HepG2 (cell line): ENCODE results near the gene HSF2BP. TPM values are rescaled to one million over a fixed set of nuclear protein-coding genes. Genes with fewer than 3 reads are reported as not detected.
A peak's percentile ranks its signal among the peaks of the same experiment; 100 is the strongest.

ENCODE experiments used
- ELF4 ChIP-seq: sonication (generic); formaldehyde crosslinking; IDR thresholded peaks from 2 replicates; pipeline ENCODE4 v1.5.0; 2020; ENCODE audit warnings: missing genetic modification reagents, mild to moderate bottlenecking, moderate library complexity, borderline replicate concordance
- KDM2A ChIP-seq: sonication (generic); formaldehyde crosslinking; IDR thresholded peaks from 2 replicates; pipeline ENCODE4 v1.4.0; 2020; ENCODE audit warnings: low read depth, missing genetic modification reagents, borderline replicate concordance
- KMT2A ChIP-seq: sonication (generic); formaldehyde crosslinking; IDR thresholded peaks from 2 replicates; pipeline ENCODE4 v1.4.0; 2020; ENCODE audit warnings: missing genetic modification reagents
- MBD4 ChIP-seq: IDR thresholded peaks from 2 replicates; pipeline ENCODE4 v1.6.1; 2012; ENCODE audit warnings: low read length, inconsistent platforms, borderline replicate concordance
- MIER2 ChIP-seq: IDR thresholded peaks from 2 replicates; pipeline ENCODE4 v1.6.1; 2016; ENCODE audit warnings: missing biosample characterization, missing genetic modification reagents
- MYC ChIP-seq: sonication (generic); formaldehyde crosslinking; IDR thresholded peaks from 2 replicates; pipeline ENCODE4 v1.9.0; 2021; ENCODE audit warnings: missing genetic modification reagents, borderline replicate concordance
- NFE2L1 ChIP-seq: sonication (generic); formaldehyde crosslinking; IDR thresholded peaks from 2 replicates; pipeline ENCODE4 v1.4.0; 2020; ENCODE audit warnings: missing genetic modification reagents, mild to moderate bottlenecking, borderline replicate concordance
- NR1H2 ChIP-seq: sonication (generic); formaldehyde crosslinking; IDR thresholded peaks from 2 replicates; pipeline ENCODE4 v1.8.1; 2022; ENCODE audit warnings: low read depth, missing genetic modification reagents, borderline replicate concordance
- ONECUT2 ChIP-seq: sonication (generic); formaldehyde crosslinking; IDR thresholded peaks from 2 replicates; pipeline ENCODE4 v1.4.0; 2020; ENCODE audit warnings: missing genetic modification reagents
- PCBP1 ChIP-seq: fragments of 200-400 bp; formaldehyde crosslinking; IDR thresholded peaks from 2 replicates; pipeline ENCODE4 v1.6.1; 2017; ENCODE audit warnings: mild to moderate bottlenecking, low read depth, low read length, borderline replicate concordance
- SALL1 ChIP-seq: sonication (generic); formaldehyde crosslinking; IDR thresholded peaks from 2 replicates; pipeline ENCODE4 v1.8.0; 2022; ENCODE audit warnings: mild to moderate bottlenecking, missing genetic modification reagents
- THAP11 ChIP-seq: IDR thresholded peaks from 2 replicates; pipeline ENCODE4 v1.6.1; 2016; ENCODE audit warnings: missing biosample characterization, missing genetic modification reagents
- TIGD3 ChIP-seq: sonication (generic); formaldehyde crosslinking; IDR thresholded peaks from 2 replicates; pipeline ENCODE4 v1.5.1; 2020; ENCODE audit warnings: mild to moderate bottlenecking, missing genetic modification reagents, borderline replicate concordance
- TOE1 ChIP-seq: sonication (generic); formaldehyde crosslinking; IDR thresholded peaks from 2 replicates; pipeline ENCODE4 v1.4.0; 2020; ENCODE audit warnings: mild to moderate bottlenecking, missing genetic modification reagents
- ZBTB40 ChIP-seq, 2 experiments: fragments of 450-650 bp in 1 of 2; sonication (generic) in 1 of 2; formaldehyde crosslinking in 1 of 2; IDR thresholded peaks; 2 replicates each; pipeline versions ENCODE4 v1.6.1 to v1.8.0; 2016 to 2022; ENCODE audit warnings: antibody characterized with exemption in 1 of 2, mild to moderate bottlenecking in 1 of 2, missing genetic modification reagents in 1 of 2
- polyA plus RNA-seq, 8 experiments: library from polyadenylated mRNA; depleted of rRNA in 3 of 8; stranded (reverse) in 7 of 8; unstranded in 1 of 8; fragments of >200 nt; fragmentation: Illumina TruSeq in 4 of 8; extraction: Trizol in 4 of 8; gene quantifications; 2 replicates each; pipeline versions ENCODE4 v1.2.1 to v1.2.3, GENCODE V29; 2011 to 2016; ENCODE audit warnings: low read depth in 4 of 8, missing spikeins in 1 of 8, mixed read lengths in 1 of 8; ENCODE audit not compliant: insufficient read depth in 1 of 8
- total RNA-seq, 5 experiments: library from RNA; depleted of rRNA; stranded (reverse); fragments of >200 nt; fragmentation: Illumina TruSeq; extraction: Trizol; gene quantifications; 2 replicates each; pipeline ENCODE4 v1.2.3, GENCODE V29; 2016; ENCODE audit warnings: low read depth in 1 of 5

The HSF2BP gene
- total and polyA plus RNA-seq, 2 of the 13 experiments (the other 11 are each of a cell fraction or from before 2014, with no cell fraction given), result 0.67 to 2.2 TPM

DNA sequence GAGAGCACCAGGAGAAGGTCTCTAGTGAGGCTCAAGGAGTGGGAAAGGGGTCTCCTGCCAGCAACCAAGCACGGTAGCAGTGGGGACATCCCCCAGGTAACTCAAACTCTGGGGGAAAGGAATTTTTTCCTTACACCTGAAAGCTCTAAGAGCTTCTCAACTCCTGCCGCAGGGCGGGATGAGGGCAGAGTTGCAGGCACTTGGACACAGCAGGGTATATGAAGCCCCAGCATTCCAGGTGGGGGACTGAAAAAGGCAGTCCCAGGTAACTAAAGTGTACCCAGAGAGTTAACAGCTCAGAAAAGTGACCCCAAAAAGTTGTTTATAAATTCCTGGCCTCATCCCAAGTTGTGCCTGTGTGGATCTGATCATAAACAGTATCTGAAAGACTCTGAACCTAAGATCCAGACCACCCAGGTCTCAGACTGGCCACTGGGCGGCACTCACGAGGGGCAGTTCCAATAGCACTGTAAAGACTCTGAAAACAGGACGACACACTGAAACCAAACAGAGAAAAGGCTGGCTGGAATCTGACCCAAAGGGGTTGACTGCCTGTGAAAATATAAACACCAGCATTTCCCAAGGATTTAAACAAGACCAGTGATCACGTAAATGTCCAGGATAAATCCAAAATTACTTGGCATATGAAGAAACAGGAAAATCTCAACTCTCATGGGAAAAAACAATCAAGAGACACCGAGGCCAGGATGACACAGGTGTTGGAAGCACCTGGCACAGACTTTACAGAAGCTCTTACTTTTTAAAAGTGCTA is 47.5 kb downstream of the HSF2BP start (continued):
- TF ChIP-seq ELF4 (no peak), NR1H2 (CRISPR knock-in tag) (no peak), ZBTB40 (IDR thresholded peaks at IDR 0.05) (no peak), ZBTB40 (CRISPR knock-in tag; IDR thresholded peaks at IDR 0.05) (no peak), TIGD3 (CRISPR knock-in tag) (no peak), ONECUT2 (CRISPR knock-in tag) (no peak), KMT2A (CRISPR knock-in tag) (peak; percentile 56; the same call in 1 of the 2 replicates), NFE2L1 (CRISPR knock-in tag) (no peak), MYC (CRISPR knock-in tag) (no peak), TOE1 (no peak), MIER2 (no peak), THAP11 (CRISPR knock-in tag) (0 out of 2 replicates have a peak, but pooled peaks have one; percentile 23), MBD4 (no peak), SALL1 (CRISPR knock-in tag) (peak; percentile 62), PCBP1 (no peak), KDM2A (0 out of 2 replicates have a peak, but pooled peaks have one; percentile 29)
